ENCODE measurements around the gene TRIM51G.
"Not testable (repeated sequence)": the region's sequence is repeated elsewhere in the genome, so short reads cannot be mapped to it uniquely, and the experiment has no call there.

Gene TRIM51G

DNA sequence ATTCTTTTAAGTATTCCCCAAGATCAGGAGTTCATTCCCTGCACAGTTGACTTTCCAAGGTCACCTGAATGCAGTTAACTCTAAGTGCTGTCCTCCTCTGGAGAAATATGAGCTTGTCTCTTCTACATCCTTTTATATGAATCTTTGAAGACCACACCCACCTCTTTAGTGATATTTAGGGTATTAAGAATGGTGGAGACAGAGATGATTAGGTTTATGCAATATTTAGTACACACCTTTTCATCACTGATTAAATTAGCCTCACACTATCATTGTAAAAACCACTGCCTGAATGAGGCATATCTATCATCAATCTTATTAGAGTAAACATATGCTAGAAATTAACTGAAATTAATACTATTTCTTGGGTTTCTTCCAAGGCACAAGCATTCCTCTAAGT, at the start of gene TRIM51G:
Gene TRIM51G, minus strand, starts transcription at position 101 of the 400 bp plus-strand sequence. CDS start 2,190 bp downstream, outside the sequence.
- DNase-seq = not testable (repeated sequence)

- DNase-seq = not testable (repeated sequence)
These were observed 44.8 kb upstream of the TRIM51G start, which contains the start of gene TRIM49B for GRCh38 chr11:49028523-49028922. Gene TRIM49B, plus strand, starts transcription at chr11:49028823. Its CDS starts 2,777 bp downstream, at chr11:49031600.

DNA sequence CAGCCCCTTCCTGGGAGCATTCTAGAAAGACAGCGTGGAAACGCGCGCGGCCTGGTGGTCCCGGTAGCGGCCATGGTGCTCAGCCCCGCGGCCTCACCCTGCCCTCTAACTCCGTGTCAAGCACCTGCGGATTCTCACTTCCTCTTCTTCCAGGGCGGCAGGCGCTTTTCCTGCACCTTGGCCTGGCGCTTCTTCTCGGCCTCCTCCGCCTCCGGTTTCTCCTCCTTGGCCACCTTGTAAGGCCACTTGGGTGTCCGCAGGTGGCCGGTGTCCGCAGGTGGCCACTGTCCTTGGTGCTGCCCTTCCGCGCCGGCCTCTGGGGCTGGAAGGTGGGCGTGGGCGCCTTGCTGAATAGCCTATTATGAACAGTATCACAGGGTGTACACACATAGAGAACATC, 15.1 kb downstream of the TRIM51G start:
- not testable (repeated sequence) for DNase-seq

DNA sequence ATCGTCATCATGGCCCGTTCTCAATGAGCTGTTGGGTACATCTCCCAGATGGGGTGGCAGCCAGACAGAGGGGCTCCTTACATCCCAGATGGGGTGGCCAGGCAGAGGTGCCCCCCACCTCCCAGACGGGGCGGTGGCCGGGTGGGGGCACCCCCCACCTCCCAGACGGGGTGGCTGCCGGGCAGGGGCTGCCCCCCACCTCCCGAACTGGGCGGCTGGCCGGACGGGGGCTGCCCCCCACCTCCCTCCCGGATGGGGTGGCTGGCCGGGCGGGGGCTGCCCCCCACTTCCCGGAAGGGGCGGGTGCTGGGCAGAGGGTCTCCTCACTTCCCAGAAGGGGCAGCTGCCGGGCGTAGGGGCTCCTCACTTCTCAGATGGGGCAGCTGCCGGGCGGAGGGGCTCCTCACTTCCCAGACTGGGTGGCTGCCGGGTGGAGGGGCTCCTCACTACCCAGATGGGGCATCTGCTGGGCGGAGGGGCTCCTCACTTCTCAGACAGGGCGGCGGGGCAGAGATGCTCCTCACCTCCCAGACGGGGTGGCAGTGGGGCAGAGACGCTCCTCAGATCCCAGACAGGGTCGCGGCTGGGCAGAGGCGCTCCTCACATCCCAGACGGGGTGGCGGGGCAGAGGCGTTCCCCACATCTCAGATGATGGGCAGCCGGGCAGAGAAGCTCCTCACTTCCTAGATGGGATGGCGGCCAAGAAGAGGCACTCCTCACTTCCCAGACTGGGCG, 28.2 kb downstream of the TRIM51G start:
- not testable (repeated sequence) for DNase-seq

DNA sequence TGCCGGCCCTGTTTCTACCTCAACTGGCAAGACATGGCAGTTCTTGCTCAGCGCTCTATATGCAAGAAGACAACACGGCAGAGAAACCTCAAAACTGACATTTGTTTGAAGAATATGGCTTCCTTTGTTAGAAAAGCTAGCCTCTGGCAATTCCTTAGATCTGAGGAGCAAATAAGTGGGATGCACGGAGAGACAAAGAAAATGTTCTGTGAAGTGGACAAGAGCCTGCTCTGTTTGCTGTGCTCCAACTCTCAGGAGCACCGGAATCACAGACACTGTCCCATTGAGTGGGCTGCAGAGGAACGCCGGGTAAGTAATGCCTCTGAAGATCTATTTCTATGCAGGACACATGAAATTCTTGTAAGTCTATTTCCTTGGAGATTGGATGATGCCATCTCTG, 37.9 kb downstream of the TRIM51G start:
- DNase-seq = not testable (repeated sequence)

Data from CD4-positive, alpha-beta T cell treated with Interleukin-12 subunit alpha and Interleukin-12 subunit beta, for 1 hour (primary cell).